Measurements from ENCODE around the gene SEM1. TPM values are rescaled to one million over a fixed set of nuclear protein-coding genes. Genes with fewer than 3 reads are reported as not detected.
"Not testable (repeated sequence)": the region's sequence is repeated elsewhere in the genome, so short reads cannot be mapped to it uniquely, and the experiment has no call there.

The SEM1 gene
- total and polyA plus RNA-seq, 3 donors from 2014 or later = 56.3 to 267 (median 59.7) TPM

GRCh38 chr7:96728139-96728538, 18.5 kb upstream of the SEM1 start:
- Histone ChIP-seq H3K9me3 (no peaks in the 10 kb centered on the region), H3K36me3 (ENCODE audit: low read depth, missing control alignments) (no peaks in the 10 kb centered on the region), H3K4me3 (no peak overlapping the region), H3K27ac (no peak overlapping the region), H3K4me1 (no peaks in the 10 kb centered on the region), H3K27me3 (no peaks in the 10 kb centered on the region)
- TF ChIP-seq POLR2A (IDR thresholded peaks at IDR 0.05) = no peak
- TF ChIP-seq, protein P1, sequence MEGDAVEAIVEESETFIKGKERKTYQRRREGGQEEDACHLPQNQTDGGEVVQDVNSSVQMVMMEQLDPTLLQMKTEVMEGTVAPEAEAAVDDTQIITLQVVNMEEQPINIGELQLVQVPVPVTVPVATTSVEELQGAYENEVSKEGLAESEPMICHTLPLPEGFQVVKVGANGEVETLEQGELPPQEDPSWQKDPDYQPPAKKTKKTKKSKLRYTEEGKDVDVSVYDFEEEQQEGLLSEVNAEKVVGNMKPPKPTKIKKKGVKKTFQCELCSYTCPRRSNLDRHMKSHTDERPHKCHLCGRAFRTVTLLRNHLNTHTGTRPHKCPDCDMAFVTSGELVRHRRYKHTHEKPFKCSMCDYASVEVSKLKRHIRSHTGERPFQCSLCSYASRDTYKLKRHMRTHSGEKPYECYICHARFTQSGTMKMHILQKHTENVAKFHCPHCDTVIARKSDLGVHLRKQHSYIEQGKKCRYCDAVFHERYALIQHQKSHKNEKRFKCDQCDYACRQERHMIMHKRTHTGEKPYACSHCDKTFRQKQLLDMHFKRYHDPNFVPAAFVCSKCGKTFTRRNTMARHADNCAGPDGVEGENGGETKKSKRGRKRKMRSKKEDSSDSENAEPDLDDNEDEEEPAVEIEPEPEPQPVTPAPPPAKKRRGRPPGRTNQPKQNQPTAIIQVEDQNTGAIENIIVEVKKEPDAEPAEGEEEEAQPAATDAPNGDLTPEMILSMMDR (IDR thresholded peaks at IDR 0.05) = no peak
- intact Hi-C loops (cut with DNase I; ENCODE audit: low total_unique reads) = no loop called here
- WGBS, 2 donors = 92% methylated on average over 4 of the region's 4 CpGs
- DNase-seq = no peak

DNA sequence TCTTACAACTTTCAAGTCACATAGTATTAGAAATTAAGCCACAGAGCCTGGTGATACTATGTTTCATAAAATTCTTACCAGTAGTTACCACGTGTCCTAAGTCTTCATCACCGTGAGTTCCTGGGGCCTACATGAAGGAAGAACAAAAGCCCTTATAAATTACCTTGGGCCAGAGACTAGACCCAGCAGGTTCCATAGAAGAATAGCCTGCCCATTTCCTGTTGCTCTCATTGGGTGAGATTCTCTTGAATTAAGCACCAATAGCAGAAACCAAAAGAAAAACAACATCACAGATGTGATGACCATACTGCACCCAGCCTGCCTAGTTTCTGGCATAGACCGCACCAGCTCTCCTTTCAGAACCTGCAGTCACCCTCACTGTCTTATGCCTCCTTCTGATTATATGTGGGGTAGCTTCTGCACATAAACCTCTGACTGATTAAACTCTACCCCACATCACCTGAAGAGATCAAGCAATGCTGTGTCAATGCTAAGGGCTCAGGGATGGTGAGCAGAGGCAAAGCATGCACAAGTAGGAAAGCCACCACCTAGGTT, 18.0 kb upstream of the SEM1 start:
- 78 to 80% methylated on average over 3 of the region's 3 CpGs for WGBS, 2 donors
- H3K4me1 ChIP-seq = no peaks in the 10 kb centered on the region
- TF ChIP-seq, protein P1 (IDR thresholded peaks at IDR 0.05) = no peak
- no peak for TF ChIP-seq POLR2A (IDR thresholded peaks at IDR 0.05)
- H3K4me3 ChIP-seq = no peak overlapping the region
- intact Hi-C loops (cut with DNase I; ENCODE audit: low total_unique reads) = no loop called here
- H3K36me3 ChIP-seq (ENCODE audit: low read depth, missing control alignments) = no peaks in the 10 kb centered on the region
- no peaks in the 10 kb centered on the region for H3K9me3 ChIP-seq
- no peaks in the 10 kb centered on the region for H3K27me3 ChIP-seq
- DNase-seq = no peak
- H3K27ac ChIP-seq = no peak overlapping the region

DNA sequence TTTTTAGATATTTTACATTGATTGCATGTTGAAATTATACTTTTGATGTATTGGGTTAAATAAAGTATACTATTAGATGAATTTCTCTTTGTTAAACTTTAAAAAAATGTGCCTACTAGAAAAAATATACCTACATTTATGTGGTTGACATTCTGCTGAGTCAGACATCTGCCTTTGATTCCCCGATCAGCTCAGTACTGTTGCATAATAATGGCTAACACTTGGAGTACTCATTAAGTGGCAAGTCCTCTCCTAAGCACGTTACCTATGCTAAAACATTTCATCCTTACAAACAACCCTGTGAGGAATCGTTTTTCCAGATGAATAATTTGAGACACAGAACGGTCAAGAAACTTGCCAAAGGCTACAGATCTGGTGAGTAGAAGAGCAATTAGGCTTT, 14.0 kb upstream of the SEM1 start:
- TF ChIP-seq POLR2A (IDR thresholded peaks at IDR 0.05) = no peak
- TF ChIP-seq, protein P1 (IDR thresholded peaks at IDR 0.05) = no peak
- H3K4me1 ChIP-seq = no peaks in the 10 kb centered on the region
- intact Hi-C loops (cut with DNase I; ENCODE audit: low total_unique reads) = no loop called here

GRCh38 chr7:96722928-96723327, 13.3 kb upstream of the SEM1 start:
- H3K36me3 ChIP-seq (ENCODE audit: low read depth, missing control alignments); H3K4me3 ChIP-seq; H3K27ac ChIP-seq; H3K4me1 ChIP-seq; H3K27me3 ChIP-seq; H3K9me3 ChIP-seq; intact Hi-C loops (cut with DNase I; ENCODE audit: low total_unique reads); DNase-seq: not testable (repeated sequence)
- 83 to 95% methylated on average over 2 of the region's 2 CpGs for WGBS, 2 donors

More for the DNA sequence above, 14.0 kb upstream of the SEM1 start:
- Histone ChIP-seq H3K4me3 (no peak overlapping the region), H3K27me3 (no peaks in the 10 kb centered on the region), H3K9me3 (no peaks in the 10 kb centered on the region), H3K36me3 (ENCODE audit: low read depth, missing control alignments) (no peaks in the 10 kb centered on the region), H3K27ac (no peak overlapping the region)
- DNase-seq = no peak
- WGBS, 2 donors = 65 to 67% methylated on average over 4 of the region's 4 CpGs

- H3K36me3 ChIP-seq (ENCODE audit: low read depth, missing control alignments) = no peaks in the 10 kb centered on the region
- H3K4me3 ChIP-seq = no peak overlapping the region
- no peak for DNase-seq
- H3K4me1 ChIP-seq = no peaks in the 10 kb centered on the region
- 48 to 50% methylated on average over 2 of the region's 2 CpGs for WGBS, 2 donors
- no peaks in the 10 kb centered on the region for H3K27me3 ChIP-seq
- no peak overlapping the region for H3K27ac ChIP-seq
- intact Hi-C loops (cut with DNase I; ENCODE audit: low total_unique reads) = no loop called here
- TF ChIP-seq POLR2A (IDR thresholded peaks at IDR 0.05) = no peak
- TF ChIP-seq, protein P1 (IDR thresholded peaks at IDR 0.05) = no peak
- no peaks in the 10 kb centered on the region for H3K9me3 ChIP-seq
Measured at GRCh38 chr7:96720843-96721242, 11.2 kb upstream of the SEM1 start.

All from testis (tissue), 3 donors.